B cell (primary cell): ENCODE measurements around the gene INPP4A.

Experiments used
- CTCF ChIP-seq: fragments of 200-600 bp; IDR thresholded peaks from one replicate; pipeline ENCODE4 v1.8.0; 2022; ENCODE audit warnings: antibody characterized with exemption, mild to moderate bottlenecking
- EZH2 ChIP-seq: IDR thresholded peaks from 2 replicates; pipeline ENCODE4 v1.6.1; 2012; ENCODE audit warnings: borderline replicate concordance, low read depth, mild to moderate bottlenecking, moderate library complexity, low read length; ENCODE audit not compliant: insufficient read depth, poor library complexity, severe bottlenecking

GRCh38 chr2:98539056-98539735, 94.5 kb downstream of the INPP4A start:
- no peak for TF ChIP-seq CTCF
- no peak for TF ChIP-seq EZH2
